ENCODE measurements around the gene PTGIS. TPM values are rescaled to one million over a fixed set of nuclear protein-coding genes. Genes with fewer than 3 reads are reported as not detected.
"Not testable (repeated sequence)": the region's sequence is repeated elsewhere in the genome, so short reads cannot be mapped to it uniquely, and the experiment has no call there.

PTGIS gene
- total RNA-seq = 10 to 100 TPM; 38.7 to 41.7 (median 41.0) TPM

- TF ChIP-seq POLR2A (IDR thresholded peaks at IDR 0.05) (no peak), POLR2AphosphoS5 (IDR thresholded peaks at IDR 0.05) (no peak)
- TF ChIP-seq, protein P1, sequence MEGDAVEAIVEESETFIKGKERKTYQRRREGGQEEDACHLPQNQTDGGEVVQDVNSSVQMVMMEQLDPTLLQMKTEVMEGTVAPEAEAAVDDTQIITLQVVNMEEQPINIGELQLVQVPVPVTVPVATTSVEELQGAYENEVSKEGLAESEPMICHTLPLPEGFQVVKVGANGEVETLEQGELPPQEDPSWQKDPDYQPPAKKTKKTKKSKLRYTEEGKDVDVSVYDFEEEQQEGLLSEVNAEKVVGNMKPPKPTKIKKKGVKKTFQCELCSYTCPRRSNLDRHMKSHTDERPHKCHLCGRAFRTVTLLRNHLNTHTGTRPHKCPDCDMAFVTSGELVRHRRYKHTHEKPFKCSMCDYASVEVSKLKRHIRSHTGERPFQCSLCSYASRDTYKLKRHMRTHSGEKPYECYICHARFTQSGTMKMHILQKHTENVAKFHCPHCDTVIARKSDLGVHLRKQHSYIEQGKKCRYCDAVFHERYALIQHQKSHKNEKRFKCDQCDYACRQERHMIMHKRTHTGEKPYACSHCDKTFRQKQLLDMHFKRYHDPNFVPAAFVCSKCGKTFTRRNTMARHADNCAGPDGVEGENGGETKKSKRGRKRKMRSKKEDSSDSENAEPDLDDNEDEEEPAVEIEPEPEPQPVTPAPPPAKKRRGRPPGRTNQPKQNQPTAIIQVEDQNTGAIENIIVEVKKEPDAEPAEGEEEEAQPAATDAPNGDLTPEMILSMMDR (IDR thresholded peaks at IDR 0.05) = no peak
- DNase-seq (ENCODE audit: low spot score in 2 of 2) = no peak
- H3K9me3 ChIP-seq = no peaks in the 10 kb centered on the region
- intact Hi-C loops (cut with DNase I; ENCODE audit: low total_unique reads) = no loop called here
- H3K27ac ChIP-seq = peak within 1 kb of the TSS; percentile 71 to 88
- H3K36me3 ChIP-seq = no peaks in the 10 kb centered on the region
- peak within 1 kb of the TSS; percentile 55 to 81 (median 81) for H3K4me3 ChIP-seq
- H3K4me1 ChIP-seq = peaks cover 0 to under 1% of the 10 kb centered on the region in 2 donors
- H3K27me3 ChIP-seq = no peaks in the 10 kb centered on the region
These were observed at the start of gene PTGIS for GRCh38 chr20:49567421-49568277. PTGIS (minus strand) TSS chr20:49568137; CDS start chr20:49568116, 21 bp downstream.

GRCh38 chr20:49617394-49617793 is 49.5 kb upstream of the PTGIS start:
- H3K9me3 ChIP-seq; intact Hi-C loops (cut with DNase I; ENCODE audit: low total_unique reads); DNase-seq (ENCODE audit: low spot score in 2 of 2); H3K27me3 ChIP-seq; H3K36me3 ChIP-seq; H3K4me3 ChIP-seq; H3K27ac ChIP-seq; H3K4me1 ChIP-seq: not testable (repeated sequence)

DNA sequence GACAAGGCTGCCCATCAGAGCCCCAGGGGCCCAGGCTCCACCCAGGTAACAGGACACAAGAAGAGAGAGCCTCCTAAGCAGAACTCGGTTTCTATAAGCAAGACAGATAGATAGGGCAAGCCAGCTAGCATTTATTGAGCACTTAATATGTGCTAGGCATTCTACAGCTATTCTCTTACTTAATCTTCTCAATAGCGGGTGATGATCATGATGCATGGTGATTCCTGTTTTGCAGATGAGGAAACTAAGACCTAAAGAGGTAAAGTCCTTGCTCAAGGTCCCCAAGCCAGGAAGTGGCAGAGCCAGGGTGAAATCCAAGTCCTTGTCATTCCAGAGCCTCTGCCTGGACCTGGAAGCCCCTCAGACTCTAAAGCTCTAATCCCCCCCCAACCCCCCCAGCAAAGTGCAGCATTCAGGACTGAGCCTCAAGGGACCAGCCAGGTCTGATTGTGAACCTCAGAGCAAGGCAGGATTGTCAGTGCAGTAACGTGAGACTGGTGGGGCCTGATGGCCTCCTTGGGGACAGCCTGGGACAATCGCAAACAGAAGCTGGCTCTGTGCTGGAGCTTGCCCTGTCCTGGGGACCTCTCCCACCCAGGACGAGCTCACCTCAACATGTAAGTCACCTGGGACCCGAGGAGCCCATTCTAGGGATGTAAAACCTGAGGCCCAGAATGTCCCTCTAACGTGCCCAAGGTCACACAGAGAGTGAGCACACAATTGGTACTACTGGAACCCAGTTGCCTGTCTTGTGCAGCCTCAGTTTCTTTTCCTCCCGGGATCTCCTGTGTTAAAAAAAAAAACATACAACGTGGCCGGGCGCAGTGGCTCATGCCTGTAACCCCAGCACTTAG is 48.4 kb upstream of the PTGIS start:
- H3K36me3 ChIP-seq = no peaks in the 10 kb centered on the region
- intact Hi-C loops (cut with DNase I; ENCODE audit: low total_unique reads) = no loop called here
- H3K27ac ChIP-seq = no peak overlapping the region
- H3K4me3 ChIP-seq = no peak overlapping the region
- TF ChIP-seq POLR2A (IDR thresholded peaks at IDR 0.05) = no peak
- TF ChIP-seq, protein P1 (IDR thresholded peaks at IDR 0.05) = no peak
- no peak for TF ChIP-seq POLR2AphosphoS5 (IDR thresholded peaks at IDR 0.05)
- H3K27me3 ChIP-seq = no peaks in the 10 kb centered on the region
- no peak for DNase-seq (ENCODE audit: low spot score in 2 of 2)
- no peaks in the 10 kb centered on the region for H3K4me1 ChIP-seq
- no peaks in the 10 kb centered on the region for H3K9me3 ChIP-seq

GRCh38 chr20:49615401-49616153 is 47.6 kb upstream of the PTGIS start:
- no peak for DNase-seq (ENCODE audit: low spot score in 2 of 2)
- Histone ChIP-seq H3K4me1 (no peaks in the 10 kb centered on the region), H3K9me3 (no peaks in the 10 kb centered on the region), H3K36me3 (no peaks in the 10 kb centered on the region), H3K27ac (no peak overlapping the region), H3K4me3 (no peak overlapping the region), H3K27me3 (no peaks in the 10 kb centered on the region)
- intact Hi-C loops (cut with DNase I; ENCODE audit: low total_unique reads) = no loop called here
- TF ChIP-seq, protein P1 (IDR thresholded peaks at IDR 0.05) = no peak
- TF ChIP-seq POLR2A (IDR thresholded peaks at IDR 0.05) (no peak), POLR2AphosphoS5 (IDR thresholded peaks at IDR 0.05) (no peak)

DNA sequence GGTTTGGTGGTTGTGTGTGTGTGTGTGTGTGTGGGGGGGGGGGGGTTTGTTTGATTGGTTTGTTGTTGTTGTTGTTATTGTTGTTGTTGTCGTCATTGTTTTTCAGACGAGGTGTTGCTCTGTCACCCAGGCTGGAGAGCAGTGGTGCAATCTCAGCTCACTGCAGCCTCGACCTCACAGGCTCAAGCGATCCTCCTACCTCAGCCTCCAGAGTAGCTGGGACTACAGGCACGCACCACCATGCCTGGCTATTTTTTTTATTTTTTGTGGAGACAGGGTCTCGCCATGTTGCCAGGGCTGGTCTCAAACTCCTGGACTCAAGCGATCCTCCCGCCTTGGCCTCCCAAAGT is 47.1 kb upstream of the PTGIS start:
- H3K36me3 ChIP-seq; H3K4me3 ChIP-seq; intact Hi-C loops (cut with DNase I; ENCODE audit: low total_unique reads); H3K27ac ChIP-seq; DNase-seq (ENCODE audit: low spot score in 2 of 2); H3K27me3 ChIP-seq; H3K9me3 ChIP-seq; H3K4me1 ChIP-seq: not testable (repeated sequence)
